RWPE2 (cell line): ENCODE data around the gene DDX10.

ENCODE experiments used
- ATAC-seq: fragments of 200-7000 bp; cut with Tn5 transposase; 3 replicates; pipeline ENCODE4 v1.9.1; 2021; ENCODE audit warnings: low read depth
- DNase-seq: peaks from one replicate; pipeline ENCODE4 v3.0.0-alpha.2; 2020; ENCODE audit warnings: low spot score
- H3K27ac ChIP-seq: fragments of 450-650 bp; 2 replicates; pipeline ENCODE4 v1.5.1; 2017; ENCODE audit warnings: mild to moderate bottlenecking; ENCODE audit not compliant: poor library complexity, severe bottlenecking
- H3K27me3 ChIP-seq: fragments of 250-450 bp; sonication (Bioruptor Pico); 2 replicates; pipeline ENCODE4 v1.5.1; 2021; ENCODE audit warnings: mild to moderate bottlenecking, moderate library complexity; ENCODE audit not compliant: insufficient read depth, poor library complexity, severe bottlenecking
- H3K36me3 ChIP-seq: fragments of 250-450 bp; sonication (Bioruptor Pico); 2 replicates; pipeline ENCODE4 v1.5.1; 2020; ENCODE audit warnings: low read depth, mild to moderate bottlenecking, moderate library complexity
- H3K4me1 ChIP-seq: fragments of 250-450 bp; sonication (Bioruptor Pico); 2 replicates; pipeline ENCODE4 v1.5.1; 2021; ENCODE audit warnings: mild to moderate bottlenecking, moderate library complexity; ENCODE audit not compliant: insufficient read depth, poor library complexity, severe bottlenecking
- H3K4me3 ChIP-seq: fragments of 250-450 bp; sonication (Bioruptor Pico); 2 replicates; pipeline ENCODE4 v1.5.1; 2021; ENCODE audit warnings: mild to moderate bottlenecking, moderate library complexity; ENCODE audit not compliant: severe bottlenecking
- H3K9me3 ChIP-seq: fragments of 250-450 bp; sonication (Bioruptor Pico); 2 replicates; pipeline ENCODE4 v1.5.1; 2021; ENCODE audit warnings: mild to moderate bottlenecking, moderate library complexity; ENCODE audit not compliant: severe bottlenecking
- TF ChIP-seq, protein P1 (sequence below): fragments of 450-650 bp; IDR thresholded peaks from one replicate; pipeline ENCODE4 v1.5.1; 2017; ENCODE audit warnings: mild to moderate bottlenecking, moderate library complexity; ENCODE audit not compliant: poor library complexity, severe bottlenecking

The DDX10 gene

DNA sequence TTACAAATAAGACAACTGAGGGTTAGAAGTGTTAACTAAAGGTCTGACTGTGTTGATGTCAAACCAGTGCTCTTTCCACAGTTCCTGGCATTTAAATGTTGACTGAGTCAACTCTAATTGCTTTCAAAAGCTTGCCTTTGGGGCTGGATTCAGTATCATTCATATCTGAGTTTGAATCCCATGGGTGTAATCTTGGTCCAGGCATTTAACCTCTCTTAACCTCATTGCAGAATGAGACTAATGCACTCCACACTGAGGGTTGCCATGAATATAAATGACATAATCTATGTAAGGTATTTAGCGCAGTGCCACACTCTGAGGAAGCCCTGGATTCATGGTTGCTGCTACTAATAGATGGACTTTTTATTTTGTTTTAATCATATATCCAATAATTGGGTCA, 274.3 kb downstream of the DDX10 start:
- Histone ChIP-seq H3K9me3 (no peaks in the 10 kb centered on the region), H3K27ac (no peak overlapping the region), H3K4me3 (no peak overlapping the region), H3K36me3 (no peaks in the 10 kb centered on the region), H3K4me1 (no peaks in the 10 kb centered on the region), H3K27me3 (no peaks in the 10 kb centered on the region)
- ATAC-seq (no peak), DNase-seq (no peak)
- TF ChIP-seq, protein P1, sequence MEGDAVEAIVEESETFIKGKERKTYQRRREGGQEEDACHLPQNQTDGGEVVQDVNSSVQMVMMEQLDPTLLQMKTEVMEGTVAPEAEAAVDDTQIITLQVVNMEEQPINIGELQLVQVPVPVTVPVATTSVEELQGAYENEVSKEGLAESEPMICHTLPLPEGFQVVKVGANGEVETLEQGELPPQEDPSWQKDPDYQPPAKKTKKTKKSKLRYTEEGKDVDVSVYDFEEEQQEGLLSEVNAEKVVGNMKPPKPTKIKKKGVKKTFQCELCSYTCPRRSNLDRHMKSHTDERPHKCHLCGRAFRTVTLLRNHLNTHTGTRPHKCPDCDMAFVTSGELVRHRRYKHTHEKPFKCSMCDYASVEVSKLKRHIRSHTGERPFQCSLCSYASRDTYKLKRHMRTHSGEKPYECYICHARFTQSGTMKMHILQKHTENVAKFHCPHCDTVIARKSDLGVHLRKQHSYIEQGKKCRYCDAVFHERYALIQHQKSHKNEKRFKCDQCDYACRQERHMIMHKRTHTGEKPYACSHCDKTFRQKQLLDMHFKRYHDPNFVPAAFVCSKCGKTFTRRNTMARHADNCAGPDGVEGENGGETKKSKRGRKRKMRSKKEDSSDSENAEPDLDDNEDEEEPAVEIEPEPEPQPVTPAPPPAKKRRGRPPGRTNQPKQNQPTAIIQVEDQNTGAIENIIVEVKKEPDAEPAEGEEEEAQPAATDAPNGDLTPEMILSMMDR: no peak

DNA sequence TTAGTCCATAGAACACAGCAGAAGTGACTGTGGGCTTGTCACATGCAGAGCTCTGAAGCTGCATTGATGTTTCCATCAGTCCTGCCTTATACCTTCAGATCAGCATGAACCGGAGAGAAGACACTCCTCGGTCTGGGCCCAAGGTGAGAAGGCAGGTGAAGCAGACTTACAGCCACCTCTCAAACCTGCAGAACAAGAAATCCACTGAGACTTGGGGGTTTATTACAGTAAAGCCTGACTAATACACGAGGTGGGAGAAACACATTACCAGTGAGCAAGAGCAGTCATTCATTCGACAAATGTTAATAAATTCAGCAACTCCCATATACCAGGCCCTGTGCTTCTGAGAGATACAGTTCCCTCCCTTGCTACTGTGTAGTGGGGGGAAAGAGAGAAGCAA, 279.0 kb downstream of the DDX10 start:
- no peaks in the 10 kb centered on the region for H3K9me3 ChIP-seq
- H3K27ac ChIP-seq: no peak overlapping the region
- H3K4me1 ChIP-seq: peaks cover 10% of the 10 kb centered on the region
- no peak overlapping the region for H3K4me3 ChIP-seq
- no peak for ATAC-seq
- DNase-seq: no peak
- no peaks in the 10 kb centered on the region for H3K36me3 ChIP-seq
- no peaks in the 10 kb centered on the region for H3K27me3 ChIP-seq
- TF ChIP-seq, protein P1: no peak

DNA sequence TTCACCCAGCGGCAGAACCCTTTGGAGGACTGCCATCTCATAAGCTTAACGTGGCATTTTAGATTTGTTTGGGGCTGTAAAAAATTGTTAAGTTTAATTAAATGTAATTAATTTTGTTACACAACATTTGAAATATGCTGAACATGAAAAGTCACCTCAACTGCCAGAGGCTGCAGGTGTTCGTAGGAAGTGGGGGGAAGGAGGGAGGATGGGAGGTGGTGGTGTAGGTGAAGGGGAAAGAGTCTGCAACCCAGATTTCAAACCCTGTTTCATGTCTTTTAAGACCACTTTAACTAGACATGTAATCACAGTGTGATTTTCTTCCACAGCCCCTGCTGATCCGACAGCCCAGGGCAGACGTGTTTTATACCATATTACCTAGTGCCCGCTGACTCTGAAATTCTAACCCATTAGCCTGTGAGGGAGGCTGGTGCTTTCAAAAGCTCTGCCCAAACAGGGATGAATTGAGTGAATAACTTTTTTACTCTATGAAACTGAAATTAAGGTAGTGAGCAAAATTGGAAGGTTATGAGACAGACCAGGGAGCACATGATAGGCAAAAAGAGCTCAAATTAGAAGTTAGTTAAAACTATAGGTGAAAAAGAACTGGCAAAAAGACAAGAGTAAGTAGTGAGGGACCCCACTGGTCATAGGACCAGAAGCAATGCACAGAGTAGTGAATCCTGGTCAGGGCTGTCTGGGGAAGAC, 279.8 kb downstream of the DDX10 start:
- Histone ChIP-seq H3K27me3 (no peaks in the 10 kb centered on the region), H3K4me1 (peaks cover 10% of the 10 kb centered on the region), H3K27ac (no peak overlapping the region), H3K4me3 (no peak overlapping the region), H3K36me3 (no peaks in the 10 kb centered on the region), H3K9me3 (no peaks in the 10 kb centered on the region)
- TF ChIP-seq, protein P1: no peak
- no peak for ATAC-seq
- no peak for DNase-seq

DNA sequence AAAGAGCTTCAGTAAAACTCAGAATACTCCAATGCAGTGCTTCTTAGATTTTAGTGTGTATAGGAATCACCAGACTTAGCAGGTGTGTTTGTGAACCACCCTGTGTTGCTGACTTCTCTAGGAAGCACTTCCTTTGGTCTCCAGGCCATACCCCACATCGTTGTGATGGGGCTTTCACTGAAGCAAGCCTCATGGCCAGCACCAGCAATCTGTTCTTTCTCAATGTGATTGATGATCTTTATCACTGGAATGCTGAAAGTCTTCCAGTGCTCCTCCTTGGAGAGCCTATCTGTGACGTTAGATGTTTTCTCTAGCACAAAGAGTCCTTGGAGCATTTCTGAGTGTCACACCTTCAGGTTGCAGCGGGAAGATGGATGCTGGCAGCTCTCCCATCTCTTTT, 280.5 kb downstream of the DDX10 start:
- TF ChIP-seq, protein P1: no peak
- no peaks in the 10 kb centered on the region for H3K9me3 ChIP-seq
- H3K27me3 ChIP-seq: no peaks in the 10 kb centered on the region
- H3K4me3 ChIP-seq: no peak overlapping the region
- H3K36me3 ChIP-seq: no peaks in the 10 kb centered on the region
- peaks cover 10% of the 10 kb centered on the region for H3K4me1 ChIP-seq
- no peak for DNase-seq
- no peak for ATAC-seq
- no peak overlapping the region for H3K27ac ChIP-seq
